K562 (cell line): ENCODE data around the gene ADAP1. TPM values are rescaled to one million over a fixed set of nuclear protein-coding genes. Genes with fewer than 3 reads are reported as not detected.

Source experiments
- ATAC-seq: fragments of 200-7000 bp; cut with Tn5 transposase; 3 replicates; pipeline ENCODE4 v1.9.1; 2020; ENCODE audit warnings: moderate library complexity
- BruUV-seq: library from RNA; stranded (reverse); fragments of 400-500 nt; replicated peaks from 2 replicates; lab custom pipeline; 2021; lab: Mats Ljungman, UMichigan
- CTCF ChIA-PET: fragments of 300-600 bp; formaldehyde crosslinking; extraction: SDS; loops from one replicate; lab custom pipeline; 2021; ENCODE audit warnings: low intra/inter-chr PET ratio; lab: Yijun Ruan, JAX
- POLR2A ChIA-PET: fragments of 300-600, 350-650 bp; sonication (Branson Sonifier 250); formaldehyde crosslinking; extraction: SDS; loops from one replicate; lab custom pipeline; 2021; ENCODE audit warnings: antibody characterized with exemption, inconsistent platforms; lab: Yijun Ruan, JAX
- DNase-seq, 4 experiments: peaks; one replicate each; pipeline versions ENCODE4 v3.0.0 to v3.0.0-alpha.2; 2011 to 2018; ENCODE audit warnings: low spot score in 3 of 4, mixed read lengths in 3 of 4; ENCODE audit errors: extremely low read depth in 1 of 4
- FAIRE-seq: peaks from 2 replicates; lab custom pipeline; 2011; peaks lifted over from hg19 to GRCh38; lab: Jason Lieb, UNC
- H2AFZ ChIP-seq: 2 replicates; pipeline ENCODE4 v1.6.0; 2011; ENCODE audit warnings: low read depth, low read length, control low read depth, inconsistent platforms
- H3K27ac ChIP-seq: fragments of 200-600 bp; 3 replicates; pipeline ENCODE4 v1.8.0; 2011; ENCODE audit warnings: low read depth, mild to moderate bottlenecking, control low read depth, inconsistent platforms, low read length, moderate library complexity, mixed read lengths; ENCODE audit errors: extremely low read depth
- H3K27me3 ChIP-seq, 2 experiments: fragments of 300-600 bp in 1 of 2; 2 replicates in 1 of 2; 3 replicates in 1 of 2; pipeline versions ENCODE4 v1.6.0 to v1.8.0; 2011; ENCODE audit warnings: inconsistent platforms in 2 of 2, low read length in 2 of 2, mild to moderate bottlenecking in 1 of 2, mixed read lengths in 1 of 2, moderate library complexity in 1 of 2; ENCODE audit not compliant: control insufficient read depth in 2 of 2, insufficient read depth in 2 of 2
- H3K36me3 ChIP-seq: fragments of 300-600 bp; 3 replicates; pipeline ENCODE4 v1.8.0; 2011; ENCODE audit warnings: mild to moderate bottlenecking, low read length, inconsistent platforms; ENCODE audit not compliant: control insufficient read depth, insufficient read depth
- H3K4me1 ChIP-seq, 2 experiments: fragments of 200-600 bp in 1 of 2; replicated peaks in 1 of 2; 2 replicates in 1 of 2; 3 replicates in 1 of 2; pipeline versions ENCODE4 v1.5.1 to v1.8.0; 2011; ENCODE audit warnings: inconsistent platforms in 2 of 2, low read length in 2 of 2, mild to moderate bottlenecking in 1 of 2, mixed read lengths in 1 of 2, moderate library complexity in 1 of 2; ENCODE audit not compliant: control insufficient read depth in 2 of 2, insufficient read depth in 2 of 2
- H3K4me2 ChIP-seq: 2 replicates; pipeline ENCODE4 v1.6.1; 2011; ENCODE audit warnings: low read length, control low read depth, inconsistent platforms, mixed read lengths; ENCODE audit not compliant: insufficient read depth
- H3K4me3 ChIP-seq: fragments of 200-600 bp; sonication (generic), shearing (Covaris generic); 2 replicates; pipeline ENCODE4 v1.5.1; 2016; ENCODE audit warnings: control low read depth, inconsistent platforms
- H3K79me2 ChIP-seq: fragments of 200-600 bp; 3 replicates; pipeline ENCODE4 v1.8.0; 2011; ENCODE audit warnings: low read length, inconsistent platforms; ENCODE audit not compliant: control insufficient read depth, insufficient read depth
- H3K9ac ChIP-seq, 2 experiments: 2 replicates each; pipeline versions ENCODE4 v1.6.0 to v1.6.1; 2011; ENCODE audit warnings: low read depth in 2 of 2, low read length in 2 of 2, control low read depth in 1 of 2, inconsistent platforms in 1 of 2, mild to moderate bottlenecking in 1 of 2, mixed read lengths in 1 of 2; ENCODE audit not compliant: insufficient read depth in 1 of 2
- H3K9me1 ChIP-seq: one replicate; pipeline ENCODE4 v1.6.0; 2011; ENCODE audit warnings: inconsistent platforms, mild to moderate bottlenecking, low read length, moderate library complexity; ENCODE audit not compliant: control insufficient read depth, insufficient read depth
- H3K9me3 ChIP-seq: replicated peaks from 2 replicates; pipeline ENCODE4 v1.5.1; 2011; ENCODE audit warnings: low read depth, low read length, inconsistent platforms; ENCODE audit not compliant: control insufficient read depth, insufficient read depth
- H4K20me1 ChIP-seq: replicated peaks from 2 replicates; pipeline ENCODE4 v1.6.1; 2011; ENCODE audit warnings: low read length, inconsistent platforms, mixed read lengths; ENCODE audit not compliant: control insufficient read depth, insufficient read depth
- CGGBP1 ChIP-seq: fragments of 250-450 bp; sonication (Bioruptor Pico); IDR thresholded peaks from 2 replicates; pipeline ENCODE4 v1.9.0; 2021; ENCODE audit warnings: mild to moderate bottlenecking
- GATAD2B ChIP-seq: fragments of 450-650 bp; IDR thresholded peaks from 2 replicates; pipeline ENCODE4 v1.6.1; 2017; ENCODE audit warnings: mild to moderate bottlenecking, borderline replicate concordance
- HDGF ChIP-seq: fragments of 450-650 bp; IDR thresholded peaks from 2 replicates; pipeline ENCODE4 v1.6.1; 2016
- MCM3 ChIP-seq: fragments of 450-650 bp; IDR thresholded peaks from 2 replicates; pipeline ENCODE4 v1.6.1; 2016
- MEIS2 ChIP-seq: fragments of 450-650 bp; IDR thresholded peaks from 2 replicates; pipeline ENCODE4 v1.6.1; 2014; ENCODE audit warnings: mild to moderate bottlenecking; ENCODE audit not compliant: partially characterized antibody
- NR3C1 ChIP-seq: sonication (generic); formaldehyde crosslinking; IDR thresholded peaks from 2 replicates; pipeline ENCODE4 v1.8.1; 2022; ENCODE audit warnings: missing genetic modification reagents
- PCBP1 ChIP-seq: fragments of 200-400 bp; formaldehyde crosslinking; IDR thresholded peaks from 2 replicates; pipeline ENCODE4 v1.6.1; 2018; ENCODE audit warnings: mild to moderate bottlenecking, low read depth, low read length; ENCODE audit not compliant: poor library complexity, severe bottlenecking
- PREB ChIP-seq: sonication (generic); formaldehyde crosslinking; IDR thresholded peaks from 2 replicates; pipeline ENCODE4 v1.8.1; 2023; ENCODE audit warnings: mild to moderate bottlenecking, missing genetic modification reagents
- PTTG1 ChIP-seq: fragments of 450-650 bp; IDR thresholded peaks from 2 replicates; pipeline ENCODE4 v1.6.1; 2016; ENCODE audit warnings: low read depth, mild to moderate bottlenecking, missing genetic modification characterization, missing compliant biosample characterization
- PURB ChIP-seq: sonication (generic); formaldehyde crosslinking; IDR thresholded peaks from 2 replicates; pipeline ENCODE4 v1.9.0; 2021; ENCODE audit warnings: low read depth, mild to moderate bottlenecking, missing genetic modification reagents
- STAT6 ChIP-seq: sonication (generic); formaldehyde crosslinking; IDR thresholded peaks from 2 replicates; pipeline ENCODE4 v1.8.1; 2023; ENCODE audit warnings: mild to moderate bottlenecking, missing genetic modification reagents
- ZC3H11A ChIP-seq: IDR thresholded peaks from 2 replicates; pipeline ENCODE4 v1.6.1; 2012; ENCODE audit warnings: low read depth, low read length, improper control_type of control experiment
- WGBS: fragments of 100-300 bp; shearing (Covaris generic); methylation state at CpG from one replicate; pipeline ENCODE4 v1.1.6; 2016; ENCODE audit warnings: low coverage, mixed read lengths; ENCODE audit not compliant: insufficient coverage; ENCODE audit errors: missing lambda C conversion rate; 5-methylcytosine and 5-hydroxymethylcytosine counted together
- in situ Hi-C: fragments of 300-500 bp; cut with MboI; formaldehyde crosslinking; loops from 4 replicates; pipeline ENCODE4 v1.15.0; 2018; ENCODE audit warnings: inconsistent platforms, mixed read lengths
- intact Hi-C: fragments of 100-400 bp; cut with micrococcal nuclease; formaldehyde crosslinking; loops from 2 replicates; pipeline ENCODE4 v1.14.2; 2022
- polyA plus RNA-seq, 8 experiments: library from polyadenylated mRNA; depleted of rRNA in 4 of 8; stranded (reverse) in 5 of 8; unstranded in 3 of 8; fragments of >200 nt; fragmentation: Nextera tagmentation in 2 of 8; fragmentation: Illumina TruSeq in 1 of 8; extraction: Ambion mirVana in 2 of 8; extraction: Trizol in 1 of 8; gene quantifications; 2 replicates each; pipeline versions ENCODE4 v1.2.1 to v1.2.3, GENCODE V29; 2011 to 2014; ENCODE audit warnings: inconsistent platforms in 1 of 8, missing spikeins in 1 of 8
- total RNA-seq, 7 experiments: library from RNA; depleted of rRNA in 6 of 7; stranded (reverse); fragments of >200 nt in 6 of 7; fragmentation: Illumina TruSeq in 2 of 7; extraction: Trizol in 2 of 7; gene quantifications; 2 replicates each; pipeline versions ENCODE4 v1.2.1 to v1.2.3, GENCODE V29; 2011 to 2021; ENCODE audit warnings: low replicate concordance in 1 of 7

ADAP1 gene
- total and polyA plus RNA-seq, 9 of the 15 experiments (the other 6 are each of a cell fraction or from before 2014, with no cell fraction given) = 0.27 to 1.4 (median 0.52) TPM; not detected in 3

- TF ChIP-seq STAT6 (CRISPR knock-in tag) (no peak), PREB (CRISPR knock-in tag) (no peak), HDGF (no peak), PURB (CRISPR knock-in tag) (no peak), CGGBP1 (CRISPR knock-in tag) (no peak), ZC3H11A (no peak)
Observed at GRCh38 chr7:871900-872537, 82.5 kb downstream of the ADAP1 start (continued).

GRCh38 chr7:869348-869747 lies 85.1 kb downstream of the ADAP1 start:
- Histone ChIP-seq H3K9me3 (peaks cover 2% of the 10 kb centered on the region; the same call in 1 of the 2 replicates), H3K4me2 (no peak overlapping the region), H3K4me1 (peaks cover 12% of the 10 kb centered on the region in 2 experiments), H3K27ac (no peak overlapping the region), H3K36me3 (peaks cover 74% of the 10 kb centered on the region), H2AFZ (no peak overlapping the region), H3K27me3 (no peaks in the 10 kb centered on the region), H3K79me2 (no peaks in the 10 kb centered on the region), H3K9ac (no peak overlapping the region), H3K4me3 (no peak overlapping the region), H3K9me1 (no peaks in the 10 kb centered on the region), H4K20me1 (no peaks in the 10 kb centered on the region)
- ChIA-PET CTCF (no interaction called here), POLR2A (interaction anchor here (0.6 kb wide), 1 partner anchor 89 kb away, joined by 3 read pairs; no protein-coding TSS in a partner anchor)
- intact Hi-C loops (no loop called here), in situ Hi-C loops (no loop called here)
- no peak for ATAC-seq
- 87% methylated on average over 14 of the region's 14 CpGs for WGBS
- no peak for DNase-seq
- no TSS peak for BruUV-seq
- FAIRE-seq = no peak
- no peak for TF ChIP-seq GATAD2B
- TF ChIP-seq MEIS2 = no peak
- no peak for TF ChIP-seq NR3C1 (CRISPR knock-in tag)
- TF ChIP-seq PTTG1 (tag) = no peak
- TF ChIP-seq PCBP1 = no peak
- TF ChIP-seq MCM3 = no peak
